Panc1 (cell line): Measurements from ENCODE around the gene UMAD1. TPM values are rescaled to one million over a fixed set of nuclear protein-coding genes. Genes with fewer than 3 reads are reported as not detected.

ENCODE experiments used
- ATAC-seq: fragments of 200-7000 bp; cut with Tn5 transposase; 2 replicates; pipeline ENCODE4 v1.9.1; 2020; ENCODE audit warnings: mild to moderate bottlenecking, moderate library complexity
- BruUV-seq: library from RNA; stranded (reverse); fragments of 400-500 nt; replicated peaks from 2 replicates; lab custom pipeline; 2021; lab: Mats Ljungman, UMichigan
- CTCF ChIA-PET: fragments of 300-600 bp; sonication (Branson Sonifier 250); formaldehyde crosslinking; loops from one replicate; lab custom pipeline; 2022; ENCODE audit warnings: antibody characterized with exemption; lab: Charles Lee
- POLR2A ChIA-PET: fragments of 300-600 bp; sonication (Branson Sonifier 250); formaldehyde crosslinking; loops from one replicate; lab custom pipeline; 2022; ENCODE audit warnings: antibody characterized with exemption; lab: Charles Lee
- DNase-seq: peaks from one replicate; pipeline ENCODE4 v3.0.0-alpha.2; 2010; ENCODE audit warnings: low read depth, low spot score
- H3K27ac ChIP-seq: 2 replicates; pipeline ENCODE4 v1.5.1; 2011; ENCODE audit warnings: mild to moderate bottlenecking, low read length, inconsistent platforms
- H3K27me3 ChIP-seq: fragments of 200-500 bp; sonication (Bioruptor generic); 2 replicates; pipeline ENCODE4 v1.6.0; 2014; ENCODE audit warnings: low read length, inconsistent platforms; ENCODE audit not compliant: control insufficient read depth, insufficient read depth
- H3K36me3 ChIP-seq: fragments of 200-500 bp; sonication (Bioruptor generic); 2 replicates; pipeline ENCODE4 v1.5.1; 2014; ENCODE audit warnings: inconsistent platforms, mild to moderate bottlenecking, low read length, moderate library complexity; ENCODE audit not compliant: control insufficient read depth, insufficient read depth
- H3K4me1 ChIP-seq: 2 replicates; pipeline ENCODE4 v1.5.1; 2011; ENCODE audit warnings: inconsistent platforms, mild to moderate bottlenecking, low read length, moderate library complexity; ENCODE audit not compliant: control insufficient read depth, insufficient read depth
- H3K4me3 ChIP-seq, 2 experiments: 2 replicates each; pipeline ENCODE4 v1.5.1; 2011 to 2012; ENCODE audit warnings: low read depth in 2 of 2, low read length in 2 of 2, mild to moderate bottlenecking in 2 of 2, inconsistent platforms in 1 of 2, moderate library complexity in 1 of 2
- H3K9me3 ChIP-seq: fragments of 200-500 bp; sonication (Bioruptor generic); 2 replicates; pipeline ENCODE4 v1.5.1; 2014; ENCODE audit warnings: low read depth, mild to moderate bottlenecking, inconsistent platforms, low read length, moderate library complexity; ENCODE audit not compliant: control insufficient read depth, insufficient read depth
- POLR2AphosphoS5 ChIP-seq: IDR thresholded peaks from 2 replicates; pipeline ENCODE4 v1.6.1; 2012; ENCODE audit warnings: mild to moderate bottlenecking, low read depth, low read length, moderate library complexity
- SIN3A ChIP-seq: IDR thresholded peaks from 2 replicates; pipeline ENCODE4 v1.6.1; 2012; ENCODE audit warnings: low read depth, mild to moderate bottlenecking, low read length, moderate library complexity, borderline replicate concordance; ENCODE audit not compliant: insufficient read depth
- TCF7L2 ChIP-seq: IDR thresholded peaks from 2 replicates; pipeline ENCODE4 v1.6.1; 2011; ENCODE audit warnings: mild to moderate bottlenecking, low read depth, low read length, inconsistent platforms
- in situ Hi-C: cut with HindIII; loops from 2 replicates; pipeline ENCODE4 v1.10.0; 2016; ENCODE audit warnings: low sequenced_read_pairs, low pct_unique_long_range_greater_than_20kb
- intact Hi-C: fragments of 100-400 bp; cut with micrococcal nuclease; formaldehyde crosslinking; loops from one replicate; pipeline ENCODE4 v1.10.0; 2022; ENCODE audit not compliant: unreplicated experiment
- total RNA-seq: library from RNA; stranded (reverse); gene quantifications from one replicate; pipeline ENCODE4 v1.2.1, GENCODE V29; 2021; ENCODE audit not compliant: unreplicated experiment
- TF ChIP-seq, protein P1 (sequence below): fragments of 450-650 bp; IDR thresholded peaks from 2 replicates; pipeline ENCODE4 v1.5.1; 2017; ENCODE audit warnings: mild to moderate bottlenecking
- TF ChIP-seq, protein P2 (sequence below), 2 experiments: IDR thresholded peaks; 2 replicates each; pipeline ENCODE4 v1.6.1; 2011 to 2012; ENCODE audit warnings: low read depth in 2 of 2, control low read depth in 1 of 2, low read length in 1 of 2, mild to moderate bottlenecking in 1 of 2, moderate library complexity in 1 of 2; ENCODE audit not compliant: insufficient read depth in 1 of 2

Gene UMAD1
- total RNA-seq, 1 experiment from 2014 or later: 19.9 TPM

GRCh38 chr7:7766671-7767070, 126.1 kb downstream of the UMAD1 start:
- ATAC-seq (no peak), DNase-seq (no peak)
- ChIA-PET CTCF (no interaction called here), POLR2A (interaction anchor here (0.6 kb wide), 1 partner anchor 11 kb away, joined by 3 read pairs; no protein-coding TSS in a partner anchor)
- TF ChIP-seq POLR2AphosphoS5 (no peak), SIN3A (no peak)
- TF ChIP-seq, protein P1, sequence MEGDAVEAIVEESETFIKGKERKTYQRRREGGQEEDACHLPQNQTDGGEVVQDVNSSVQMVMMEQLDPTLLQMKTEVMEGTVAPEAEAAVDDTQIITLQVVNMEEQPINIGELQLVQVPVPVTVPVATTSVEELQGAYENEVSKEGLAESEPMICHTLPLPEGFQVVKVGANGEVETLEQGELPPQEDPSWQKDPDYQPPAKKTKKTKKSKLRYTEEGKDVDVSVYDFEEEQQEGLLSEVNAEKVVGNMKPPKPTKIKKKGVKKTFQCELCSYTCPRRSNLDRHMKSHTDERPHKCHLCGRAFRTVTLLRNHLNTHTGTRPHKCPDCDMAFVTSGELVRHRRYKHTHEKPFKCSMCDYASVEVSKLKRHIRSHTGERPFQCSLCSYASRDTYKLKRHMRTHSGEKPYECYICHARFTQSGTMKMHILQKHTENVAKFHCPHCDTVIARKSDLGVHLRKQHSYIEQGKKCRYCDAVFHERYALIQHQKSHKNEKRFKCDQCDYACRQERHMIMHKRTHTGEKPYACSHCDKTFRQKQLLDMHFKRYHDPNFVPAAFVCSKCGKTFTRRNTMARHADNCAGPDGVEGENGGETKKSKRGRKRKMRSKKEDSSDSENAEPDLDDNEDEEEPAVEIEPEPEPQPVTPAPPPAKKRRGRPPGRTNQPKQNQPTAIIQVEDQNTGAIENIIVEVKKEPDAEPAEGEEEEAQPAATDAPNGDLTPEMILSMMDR: no peak
- no TSS peak for BruUV-seq
- in situ Hi-C loops: no loop called here
- Histone ChIP-seq H3K4me3 (no peak overlapping the region), H3K4me1 (peaks cover 7% of the 10 kb centered on the region; the same call in 1 of the 2 replicates), H3K27ac (no peak overlapping the region), H3K27me3 (no peaks in the 10 kb centered on the region), H3K36me3 (no peaks in the 10 kb centered on the region), H3K9me3 (no peaks in the 10 kb centered on the region)
- intact Hi-C loops: loop anchor here (10.0 kb wide), 3 partner anchors 172 to 448 kb away; no protein-coding TSS in a partner anchor

GRCh38 chr7:7768977-7769709, 128.6 kb downstream of the UMAD1 start:
- in situ Hi-C loops (no loop called here), intact Hi-C loops (loop anchor here (10.0 kb wide), 3 partner anchors 174 to 446 kb away; no protein-coding TSS in a partner anchor)
- Histone ChIP-seq H3K36me3 (no peaks in the 10 kb centered on the region), H3K4me3 (no peak overlapping the region), H3K27me3 (no peaks in the 10 kb centered on the region), H3K4me1 (no peaks in the 10 kb centered on the region), H3K27ac (no peak overlapping the region), H3K9me3 (no peaks in the 10 kb centered on the region)
- DNase-seq (no peak), ATAC-seq (no peak)
- CTCF ChIA-PET: interaction anchor here (0.6 to 1.3 kb wide), 2 partner anchors 124 to 127 kb away, joined by 4 read pairs; no protein-coding TSS in a partner anchor
- BruUV-seq: no TSS peak
- TF ChIP-seq, protein P1: no peak
- no peak for TF ChIP-seq POLR2AphosphoS5
- no peak for TF ChIP-seq SIN3A
- no peak for TF ChIP-seq TCF7L2
- TF ChIP-seq, protein P2, sequence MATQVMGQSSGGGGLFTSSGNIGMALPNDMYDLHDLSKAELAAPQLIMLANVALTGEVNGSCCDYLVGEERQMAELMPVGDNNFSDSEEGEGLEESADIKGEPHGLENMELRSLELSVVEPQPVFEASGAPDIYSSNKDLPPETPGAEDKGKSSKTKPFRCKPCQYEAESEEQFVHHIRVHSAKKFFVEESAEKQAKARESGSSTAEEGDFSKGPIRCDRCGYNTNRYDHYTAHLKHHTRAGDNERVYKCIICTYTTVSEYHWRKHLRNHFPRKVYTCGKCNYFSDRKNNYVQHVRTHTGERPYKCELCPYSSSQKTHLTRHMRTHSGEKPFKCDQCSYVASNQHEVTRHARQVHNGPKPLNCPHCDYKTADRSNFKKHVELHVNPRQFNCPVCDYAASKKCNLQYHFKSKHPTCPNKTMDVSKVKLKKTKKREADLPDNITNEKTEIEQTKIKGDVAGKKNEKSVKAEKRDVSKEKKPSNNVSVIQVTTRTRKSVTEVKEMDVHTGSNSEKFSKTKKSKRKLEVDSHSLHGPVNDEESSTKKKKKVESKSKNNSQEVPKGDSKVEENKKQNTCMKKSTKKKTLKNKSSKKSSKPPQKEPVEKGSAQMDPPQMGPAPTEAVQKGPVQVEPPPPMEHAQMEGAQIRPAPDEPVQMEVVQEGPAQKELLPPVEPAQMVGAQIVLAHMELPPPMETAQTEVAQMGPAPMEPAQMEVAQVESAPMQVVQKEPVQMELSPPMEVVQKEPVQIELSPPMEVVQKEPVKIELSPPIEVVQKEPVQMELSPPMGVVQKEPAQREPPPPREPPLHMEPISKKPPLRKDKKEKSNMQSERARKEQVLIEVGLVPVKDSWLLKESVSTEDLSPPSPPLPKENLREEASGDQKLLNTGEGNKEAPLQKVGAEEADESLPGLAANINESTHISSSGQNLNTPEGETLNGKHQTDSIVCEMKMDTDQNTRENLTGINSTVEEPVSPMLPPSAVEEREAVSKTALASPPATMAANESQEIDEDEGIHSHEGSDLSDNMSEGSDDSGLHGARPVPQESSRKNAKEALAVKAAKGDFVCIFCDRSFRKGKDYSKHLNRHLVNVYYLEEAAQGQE (IDR thresholded peaks at IDR 0.05; ENCODE audit: insufficient read depth in 1 of 2, low read depth in 2 of 2, low read length in 1 of 2): no peak
- POLR2A ChIA-PET: no interaction called here
